T47D (cell line): Measurements from ENCODE around the gene MYH10.
A peak's percentile ranks its signal among the peaks of the same experiment; 100 is the strongest.

ENCODE experiments used
- DNase-seq, 2 experiments: peaks; one replicate each; pipeline versions ENCODE4 v3.0.0 to v3.0.0-alpha.2; 2011 to 2012; ENCODE audit warnings: low read depth in 1 of 2, low spot score in 1 of 2
- JUND ChIP-seq: IDR thresholded peaks from 2 replicates; pipeline ENCODE4 v1.6.1; 2012; ENCODE audit warnings: low read depth
- in situ Hi-C: cut with HindIII; loops from 2 replicates; pipeline ENCODE4 v1.10.0; 2016; ENCODE audit warnings: low sequenced_read_pairs, low pct_unique_long_range_greater_than_20kb

MYH10 gene

DNA sequence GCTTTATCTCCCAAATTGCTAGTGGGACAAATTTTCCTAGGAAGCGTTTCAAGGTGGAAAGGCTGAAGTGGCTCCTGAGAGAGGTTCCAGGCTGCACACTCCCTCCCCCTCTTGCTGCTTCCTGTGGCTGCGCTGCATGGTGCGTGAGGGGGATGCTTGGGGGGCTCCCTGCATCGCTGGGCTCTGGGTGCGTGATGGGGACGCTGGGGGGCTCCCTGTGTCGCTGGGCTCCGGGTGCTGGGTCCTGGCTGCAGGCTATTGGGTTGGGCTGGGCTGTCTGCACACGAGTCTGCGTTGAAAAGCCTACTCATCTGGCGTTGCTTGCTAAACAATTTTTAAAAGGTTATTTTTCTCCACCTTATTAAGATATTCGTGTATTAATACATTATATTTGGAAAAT lies 164.8 kb downstream of the MYH10 start:
- in situ Hi-C loops = no loop called here
- no peak for TF ChIP-seq JUND
- no peak for DNase-seq

GRCh38 chr17:8465356-8465755 lies 165.2 kb downstream of the MYH10 start:
- DNase-seq = no peak
- in situ Hi-C loops = no loop called here
- no peak for TF ChIP-seq JUND

- in situ Hi-C loops = no loop called here
- DNase-seq = no peak
- no peak for TF ChIP-seq JUND
These were observed 165.6 kb downstream of the MYH10 start for GRCh38 chr17:8464941-8465340.

GRCh38 chr17:8463099-8463498 lies 167.4 kb downstream of the MYH10 start:
- no peak for TF ChIP-seq JUND

GRCh38 chr17:8462564-8462963 lies 168.0 kb downstream of the MYH10 start:
- TF ChIP-seq JUND = no peak
- in situ Hi-C loops = no loop called here
- DNase-seq = no peak

More at GRCh38 chr17:8463099-8463498, 167.4 kb downstream of the MYH10 start:
- in situ Hi-C loops = no loop called here
- no peak for DNase-seq

DNA sequence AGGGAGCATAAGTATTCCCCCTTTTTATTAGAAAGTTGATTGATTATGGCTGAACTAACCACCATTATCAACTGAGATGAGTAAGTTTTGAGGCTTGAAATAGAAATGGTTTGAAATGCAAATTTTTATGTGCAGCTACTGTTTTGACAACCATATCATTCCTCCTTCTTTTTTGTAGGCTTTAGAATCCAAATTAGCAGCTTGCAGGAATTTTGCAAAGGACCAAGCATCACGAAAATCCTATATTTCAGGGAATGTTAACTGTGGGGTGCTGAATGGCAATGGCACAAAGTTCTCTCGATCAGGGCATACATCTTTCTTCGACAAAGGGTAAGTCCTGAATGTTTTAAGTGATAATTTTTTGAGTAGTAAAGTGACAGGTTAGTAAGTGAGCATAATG lies 170.7 kb downstream of the MYH10 start:
- no peak for DNase-seq
- in situ Hi-C loops = no loop called here

GRCh38 chr17:8459107-8459506 lies 171.4 kb downstream of the MYH10 start:
- in situ Hi-C loops = no loop called here
- no peak for TF ChIP-seq JUND
- no peak for DNase-seq

More for the DNA sequence above, 170.7 kb downstream of the MYH10 start:
- TF ChIP-seq JUND = no peak

- in situ Hi-C loops = no loop called here
- DNase-seq = no peak
- no peak for TF ChIP-seq JUND
These were observed 172.4 kb downstream of the MYH10 start for GRCh38 chr17:8458128-8458527.

- DNase-seq = no peak
- TF ChIP-seq JUND = no peak
- in situ Hi-C loops = no loop called here
These were observed 174.8 kb downstream of the MYH10 start for GRCh38 chr17:8455665-8456209.

- TF ChIP-seq JUND = no peak
- no peak for DNase-seq
- in situ Hi-C loops = no loop called here
These were observed 177.2 kb downstream of the MYH10 start for GRCh38 chr17:8453326-8453725.

GRCh38 chr17:8451933-8452614 lies 178.5 kb downstream of the MYH10 start:
- in situ Hi-C loops = no loop called here
- no peak for DNase-seq
- no peak for TF ChIP-seq JUND

- TF ChIP-seq JUND = no peak
- DNase-seq = no peak
- in situ Hi-C loops = no loop called here
These were observed 182.2 kb downstream of the MYH10 start for GRCh38 chr17:8448310-8448709.

- peak in 1 of 2 experiments; percentile 55 for DNase-seq
- TF ChIP-seq JUND = no peak
- in situ Hi-C loops = no loop called here
These were observed 182.7 kb downstream of the MYH10 start for GRCh38 chr17:8447799-8448198.

DNA sequence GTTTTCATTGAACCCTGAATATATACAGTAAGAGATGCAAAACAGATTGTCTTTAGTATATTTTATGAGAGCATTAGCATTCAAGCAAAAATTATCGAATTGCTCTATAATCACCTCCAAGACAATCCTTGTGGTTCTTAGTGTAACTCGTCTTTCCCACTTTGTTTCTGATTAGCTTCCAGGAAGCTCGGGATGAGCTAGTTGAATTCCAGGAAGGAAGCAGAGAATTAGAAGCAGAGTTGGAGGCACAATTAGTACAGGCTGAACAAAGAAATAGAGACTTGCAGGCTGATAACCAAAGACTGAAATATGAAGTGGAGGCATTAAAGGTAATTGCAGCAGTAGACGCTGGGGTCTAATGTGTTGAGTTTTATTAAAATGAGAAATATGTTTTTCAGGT lies 185.0 kb downstream of the MYH10 start:
- in situ Hi-C loops = no loop called here
- no peak for TF ChIP-seq JUND
- no peak for DNase-seq
